ENCODE results near the gene LCE7A. TPM values are rescaled to one million over a fixed set of nuclear protein-coding genes. Genes with fewer than 3 reads are reported as not detected.

The LCE7A gene
- total RNA-seq, 2 donors from 2014 or later: not detected

- H3K27me3 Mint-ChIP-seq (ENCODE audit: insufficient read depth): no peaks in the 10 kb centered on the region
- H3K36me3 ChIP-seq (ENCODE audit: control insufficient read depth, insufficient read depth, low read length): no peaks in the 10 kb centered on the region
- no peak overlapping the region for H3K4me3 Mint-ChIP-seq
- H3K4me1 Mint-ChIP-seq: no peaks in the 10 kb centered on the region
- no peaks in the 10 kb centered on the region for H3K4me1 ChIP-seq (ENCODE audit: control insufficient read depth, insufficient read depth, low read length)
- H3K27ac ChIP-seq (ENCODE audit: low read depth, low read length): no peak overlapping the region
- no peak for DNase-seq
- H3K9me3 ChIP-seq (ENCODE audit: control insufficient read depth, low read length): peaks cover 73% of the 10 kb centered on the region
- no peak for TF ChIP-seq CTCF (conservative IDR thresholded peaks at IDR 0.05)
- H3K27ac Mint-ChIP-seq: no peak overlapping the region
- no peak overlapping the region for H3K9ac ChIP-seq (ENCODE audit: extremely low read depth, low read length, poor library complexity, severe bottlenecking)
- H3K4me3 ChIP-seq (ENCODE audit: low read length): no peak overlapping the region
- H3K9me3 Mint-ChIP-seq: peaks cover 77% of the 10 kb centered on the region
- no peaks in the 10 kb centered on the region for H3K27me3 ChIP-seq (ENCODE audit: control insufficient read depth, insufficient read depth, low read length, poor library complexity, severe bottlenecking)
- H3K36me3 Mint-ChIP-seq (ENCODE audit: low read depth): peaks cover 2% of the 10 kb centered on the region
- WGBS, 2 experiments (ENCODE audit: insufficient coverage in 1 of 2, insufficient read length in 1 of 2): 72 to 79% methylated on average over 6 of the region's 6 CpGs
Measured at GRCh38 chr1:152817309-152817708, 42.5 kb upstream of the LCE7A start.

GRCh38 chr1:152823294-152823693, 36.5 kb upstream of the LCE7A start:
- Mint-ChIP-seq H3K27ac (no peak overlapping the region), H3K9me3 (peaks cover 65% of the 10 kb centered on the region), H3K4me1 (no peaks in the 10 kb centered on the region), H3K27me3 (ENCODE audit: insufficient read depth) (no peaks in the 10 kb centered on the region), H3K36me3 (ENCODE audit: low read depth) (peaks cover 2% of the 10 kb centered on the region), H3K4me3 (no peak overlapping the region)
- H3K4me3 ChIP-seq (ENCODE audit: low read length): no peak overlapping the region
- no peaks in the 10 kb centered on the region for H3K27me3 ChIP-seq (ENCODE audit: control insufficient read depth, insufficient read depth, low read length, poor library complexity, severe bottlenecking)
- no peak for TF ChIP-seq CTCF (conservative IDR thresholded peaks at IDR 0.05)
- DNase-seq: no peak
- peaks cover 66% of the 10 kb centered on the region for H3K9me3 ChIP-seq (ENCODE audit: control insufficient read depth, low read length)
- 29 to 37% methylated on average over 2 to 4 of the region's 5 CpGs for WGBS, 2 experiments (ENCODE audit: insufficient coverage in 1 of 2, insufficient read length in 1 of 2)
- no peak overlapping the region for H3K27ac ChIP-seq (ENCODE audit: low read depth, low read length)
- H3K4me1 ChIP-seq (ENCODE audit: control insufficient read depth, insufficient read depth, low read length): no peaks in the 10 kb centered on the region
- H3K36me3 ChIP-seq (ENCODE audit: control insufficient read depth, insufficient read depth, low read length): no peaks in the 10 kb centered on the region
- no peak overlapping the region for H3K9ac ChIP-seq (ENCODE audit: extremely low read depth, low read length, poor library complexity, severe bottlenecking)

- Histone ChIP-seq H3K27me3 (ENCODE audit: control insufficient read depth, insufficient read depth, low read length, poor library complexity, severe bottlenecking) (no peaks in the 10 kb centered on the region), H3K4me3 (ENCODE audit: low read length) (no peak overlapping the region), H3K27ac (ENCODE audit: low read depth, low read length) (no peak overlapping the region), H3K9ac (ENCODE audit: extremely low read depth, low read length, poor library complexity, severe bottlenecking) (no peak overlapping the region), H3K4me1 (ENCODE audit: control insufficient read depth, insufficient read depth, low read length) (no peaks in the 10 kb centered on the region), H3K9me3 (ENCODE audit: control insufficient read depth, low read length) (peaks cover 64% of the 10 kb centered on the region), H3K36me3 (ENCODE audit: control insufficient read depth, insufficient read depth, low read length) (no peaks in the 10 kb centered on the region)
- Mint-ChIP-seq H3K27ac (no peak overlapping the region), H3K4me1 (no peaks in the 10 kb centered on the region), H3K36me3 (ENCODE audit: low read depth) (peaks cover 2% of the 10 kb centered on the region), H3K4me3 (no peak overlapping the region), H3K27me3 (ENCODE audit: insufficient read depth) (no peaks in the 10 kb centered on the region), H3K9me3 (peaks cover 67% of the 10 kb centered on the region)
- no peak for TF ChIP-seq CTCF (conservative IDR thresholded peaks at IDR 0.05)
- no peak for DNase-seq
Measured at GRCh38 chr1:152824964-152825363, 34.8 kb upstream of the LCE7A start.
